ENCODE measurements around the gene LOXHD1. TPM values are rescaled to one million over a fixed set of nuclear protein-coding genes. Genes with fewer than 3 reads are reported as not detected.

The LOXHD1 gene
- total and polyA plus RNA-seq, 8 donors, result 0.12 to 0.46 (median 0.15) TPM; not detected in 2

- H3K4me1 ChIP-seq, result no peaks in the 10 kb centered on the region
- ATAC-seq, result no peak
- DNase-seq, result no peak
- H3K36me3 ChIP-seq, result no peaks in the 10 kb centered on the region
- intact Hi-C loops (cut with DNase I), result no loop called here
- no peaks in the 10 kb centered on the region for H3K27me3 ChIP-seq
- TF ChIP-seq CTCF (IDR thresholded peaks at IDR 0.05), result no peak
- H3K27ac ChIP-seq, result no peak overlapping the region
- no peaks in the 10 kb centered on the region for H3K9me3 ChIP-seq
- no peak overlapping the region for H3K4me3 ChIP-seq
- no peak for FAIRE-seq
- WGBS, 2 donors, result 55 to 67% methylated on average over 5 of the region's 5 CpGs
Observed at GRCh38 chr18:46700066-46700824, 43.2 kb upstream of the LOXHD1 start.

GRCh38 chr18:46696702-46697101, 39.7 kb upstream of the LOXHD1 start:
- Histone ChIP-seq H3K36me3 (no peaks in the 10 kb centered on the region), H3K27me3 (no peaks in the 10 kb centered on the region), H3K27ac (no peak overlapping the region), H3K9me3 (no peaks in the 10 kb centered on the region), H3K4me3 (no peak overlapping the region), H3K4me1 (no peaks in the 10 kb centered on the region)
- no peak for TF ChIP-seq CTCF (IDR thresholded peaks at IDR 0.05)
- ATAC-seq (no peak), FAIRE-seq (no peak), DNase-seq (no peak)
- intact Hi-C loops (cut with DNase I), result no loop called here

- Histone ChIP-seq H3K4me1 (no peaks in the 10 kb centered on the region), H3K9me3 (no peaks in the 10 kb centered on the region), H3K27me3 (no peaks in the 10 kb centered on the region), H3K4me3 (no peak overlapping the region), H3K36me3 (no peaks in the 10 kb centered on the region), H3K27ac (no peak overlapping the region)
- WGBS, 2 donors, result 42 to 43% methylated on average over 3 of the region's 3 CpGs
- intact Hi-C loops (cut with DNase I), result no loop called here
- no peak for DNase-seq
- no peak for TF ChIP-seq CTCF (IDR thresholded peaks at IDR 0.05)
- no peak for ATAC-seq
- FAIRE-seq, result no peak
Observed at GRCh38 chr18:46696268-46696667, 39.2 kb upstream of the LOXHD1 start.

- intact Hi-C loops (cut with DNase I), result no loop called here
- Histone ChIP-seq H3K9me3 (no peaks in the 10 kb centered on the region), H3K4me1 (no peaks in the 10 kb centered on the region), H3K4me3 (no peak overlapping the region), H3K27ac (no peak overlapping the region), H3K36me3 (no peaks in the 10 kb centered on the region), H3K27me3 (no peaks in the 10 kb centered on the region)
- no peak for TF ChIP-seq CTCF (IDR thresholded peaks at IDR 0.05)
- no peak for DNase-seq
- ATAC-seq, result no peak
- WGBS, 2 donors, result 86 to 90% methylated on average over 2 of the region's 2 CpGs
- no peak for FAIRE-seq
Observed at GRCh38 chr18:46693996-46694395, 37.0 kb upstream of the LOXHD1 start.

- WGBS, 2 donors, result 68 to 78% methylated on average over 8 to 12 of the region's 12 CpGs
- Histone ChIP-seq H3K4me1 (no peaks in the 10 kb centered on the region), H3K27ac (no peak overlapping the region), H3K36me3 (no peaks in the 10 kb centered on the region), H3K9me3 (no peaks in the 10 kb centered on the region), H3K27me3 (no peaks in the 10 kb centered on the region), H3K4me3 (no peak overlapping the region)
- no peak for DNase-seq
- intact Hi-C loops (cut with DNase I), result loop anchor here in 1 of 3 donors (10.0 kb wide), 1 partner anchor 64 kb away; no protein-coding TSS in a partner anchor
- FAIRE-seq, result no peak
- TF ChIP-seq CTCF (IDR thresholded peaks at IDR 0.05), result no peak
- no peak for ATAC-seq
Observed at GRCh38 chr18:46688853-46689525, 32.0 kb upstream of the LOXHD1 start.

Data from pancreas (tissue), 10 donors.